ENCODE measurements around the gene BCL7B.

The BCL7B gene

DNA sequence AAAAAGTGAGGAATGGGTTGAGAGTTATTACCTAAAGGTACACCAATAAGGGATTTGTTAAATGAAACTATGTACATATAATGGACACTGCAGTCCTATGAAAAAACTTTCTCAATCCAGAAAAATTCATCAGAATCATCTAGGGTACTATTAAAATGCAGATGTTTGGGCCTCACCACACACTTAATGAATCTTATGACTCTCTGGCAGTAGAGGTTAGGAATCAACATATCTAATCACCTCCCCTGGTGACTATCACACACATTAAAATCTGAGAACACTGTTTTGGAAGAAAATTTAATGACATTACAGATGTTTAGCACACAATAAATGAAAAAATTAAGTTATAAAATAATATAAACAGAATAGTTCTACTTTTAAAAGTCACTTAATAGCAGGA, 67.5 kb downstream of the BCL7B start:
- DNase-seq, result no peak

- DNase-seq, result no peak
These were observed 70.0 kb downstream of the BCL7B start for GRCh38 chr7:73487486-73487885.

Measured in suppressor macrophage treated with lipopolysaccharide for 1 hour (primary cell).